HepG2 (cell line): ENCODE measurements around the gene IRS1. TPM values are rescaled to one million over a fixed set of nuclear protein-coding genes. Genes with fewer than 3 reads are reported as not detected.

ENCODE experiments used
- ATAC-seq: fragments of 200-7000 bp; cut with Tn5 transposase; 3 replicates; pipeline ENCODE4 v1.9.1; 2020; ENCODE audit warnings: mild to moderate bottlenecking, moderate library complexity
- BruUV-seq: library from RNA; stranded (reverse); fragments of 400-500 nt; replicated peaks from 2 replicates; lab custom pipeline; 2021; lab: Mats Ljungman, UMichigan
- CTCF ChIA-PET: fragments of 300-600 bp; formaldehyde crosslinking; extraction: SDS; loops from one replicate; lab custom pipeline; 2021; ENCODE audit warnings: low total read pairs, inconsistent platforms, low intra/inter-chr PET ratio; lab: Yijun Ruan, JAX
- POLR2A ChIA-PET: fragments of 350-600 bp; sonication (Branson Sonifier 250); formaldehyde crosslinking; loops from one replicate; lab custom pipeline; 2020; ENCODE audit warnings: antibody characterized with exemption, inconsistent platforms; lab: Yijun Ruan, JAX
- DNase-seq: peaks from one replicate; pipeline ENCODE4 v3.0.0-alpha.2; 2015; ENCODE audit warnings: low spot score
- FAIRE-seq: peaks from 3 replicates; lab custom pipeline; 2011; peaks lifted over from hg19 to GRCh38; lab: Jason Lieb, UNC
- H2AFZ ChIP-seq: one replicate; pipeline ENCODE4 v1.6.1; 2011; ENCODE audit warnings: low read length, inconsistent platforms
- H3K27ac ChIP-seq: fragments of 300-600 bp; 3 replicates; pipeline ENCODE4 v1.8.0; 2011; ENCODE audit warnings: mixed run types, mild to moderate bottlenecking, mixed read lengths, low read length, inconsistent platforms; ENCODE audit not compliant: insufficient read depth; ENCODE audit errors: extremely low read length
- H3K27me3 ChIP-seq, 2 experiments: fragments of 200-600 bp in 1 of 2; 2 replicates in 1 of 2; 3 replicates in 1 of 2; pipeline versions ENCODE4 v1.6.0 to v1.8.0; 2011; ENCODE audit warnings: low read length in 2 of 2, mild to moderate bottlenecking in 2 of 2, moderate library complexity in 2 of 2, inconsistent platforms in 1 of 2; ENCODE audit not compliant: insufficient read depth in 2 of 2, control insufficient read depth in 1 of 2
- H3K36me3 ChIP-seq, 2 experiments: fragments of 200-600 bp in 1 of 2; replicated peaks in 1 of 2; 2 replicates in 1 of 2; 3 replicates in 1 of 2; pipeline versions ENCODE4 v1.5.1 to v1.8.0; 2011; ENCODE audit warnings: low read length in 2 of 2, inconsistent platforms in 1 of 2; ENCODE audit not compliant: insufficient read depth in 2 of 2, control insufficient read depth in 1 of 2
- H3K4me1 ChIP-seq: 2 replicates; pipeline ENCODE4 v1.5.1; 2012; ENCODE audit warnings: low read length, inconsistent platforms; ENCODE audit not compliant: insufficient read depth
- H3K4me2 ChIP-seq: 2 replicates; pipeline ENCODE4 v1.6.0; 2011; ENCODE audit warnings: low read depth, low read length, inconsistent platforms
- H3K4me3 ChIP-seq, 3 experiments: fragments of 200-600 bp in 1 of 3; sonication (generic), shearing (Covaris generic) in 1 of 3; replicated peaks in 1 of 3; 2 replicates each; pipeline ENCODE4 v1.5.1; 2011 to 2016; ENCODE audit warnings: low read length in 3 of 3, inconsistent platforms in 2 of 3, low read depth in 2 of 3, mild to moderate bottlenecking in 2 of 3, control low read depth in 1 of 3, mixed read lengths in 1 of 3; ENCODE audit not compliant: insufficient read depth in 1 of 3
- H3K79me2 ChIP-seq: one replicate; pipeline ENCODE4 v1.6.1; 2011; ENCODE audit warnings: low read length, inconsistent platforms; ENCODE audit not compliant: insufficient read depth
- H3K9ac ChIP-seq: 2 replicates; pipeline ENCODE4 v1.6.0; 2011; ENCODE audit warnings: mild to moderate bottlenecking, low read depth, low read length, inconsistent platforms; ENCODE audit not compliant: insufficient read depth
- H3K9me3 ChIP-seq: 2 replicates; pipeline ENCODE4 v1.5.1; 2012; ENCODE audit warnings: mild to moderate bottlenecking, low read length
- H4K20me1 ChIP-seq: 2 replicates; pipeline ENCODE4 v1.6.0; 2011; ENCODE audit warnings: inconsistent platforms, mild to moderate bottlenecking, low read length, moderate library complexity; ENCODE audit not compliant: insufficient read depth
- AGO2 ChIP-seq: fragments of 200-400 bp; formaldehyde crosslinking; optimal IDR thresholded peaks from 2 replicates; pipeline ENCODE3; 2017; ENCODE audit warnings: mild to moderate bottlenecking, low read depth, low read length, moderate library complexity
- ARID3A ChIP-seq: IDR thresholded peaks from 2 replicates; pipeline ENCODE4 v1.6.1; 2012; ENCODE audit warnings: low read depth, low read length, improper control_type of control experiment
- LBX2 ChIP-seq: sonication (generic); formaldehyde crosslinking; IDR thresholded peaks from 2 replicates; pipeline ENCODE4 v1.5.0; 2020; ENCODE audit warnings: missing genetic modification reagents, mild to moderate bottlenecking, borderline replicate concordance
- TOPORS ChIP-seq: sonication (generic); formaldehyde crosslinking; IDR thresholded peaks from 2 replicates; pipeline ENCODE4 v1.8.0; 2023; ENCODE audit warnings: mild to moderate bottlenecking, missing genetic modification reagents
- ZNF34 ChIP-seq: sonication (generic); formaldehyde crosslinking; IDR thresholded peaks from 2 replicates; pipeline ENCODE4 v1.4.0; 2020; ENCODE audit warnings: mild to moderate bottlenecking, missing genetic modification reagents, borderline replicate concordance
- ZNF747 ChIP-seq: sonication (generic); formaldehyde crosslinking; IDR thresholded peaks from 2 replicates; pipeline ENCODE4 v1.8.1; 2023; ENCODE audit warnings: missing genetic modification reagents, mild to moderate bottlenecking, borderline replicate concordance
- ZNF883 ChIP-seq: sonication (generic); formaldehyde crosslinking; IDR thresholded peaks from 2 replicates; pipeline ENCODE4 v1.5.1; 2020; ENCODE audit warnings: mild to moderate bottlenecking, missing genetic modification reagents; ENCODE audit errors: not compliant biosample characterization
- WGBS: methylation state at CpG from one replicate; pipeline ENCODE4 v1.1.6; 2017; ENCODE audit warnings: low lambda C conversion rate; 5-methylcytosine and 5-hydroxymethylcytosine counted together
- in situ Hi-C: cut with HindIII; loops from 2 replicates; pipeline ENCODE4 v1.10.0; 2017; ENCODE audit warnings: low pct_unique_long_range_greater_than_20kb; ENCODE audit not compliant: extremely low pct_ligation_motif_present
- intact Hi-C: fragments of 100-400 bp; cut with micrococcal nuclease; formaldehyde crosslinking; loops from one replicate; pipeline ENCODE4 v1.10.0; 2022; ENCODE audit not compliant: unreplicated experiment
- polyA plus RNA-seq, 8 experiments: library from polyadenylated mRNA; depleted of rRNA in 3 of 8; stranded (reverse) in 7 of 8; unstranded in 1 of 8; fragments of >200 nt; fragmentation: Illumina TruSeq in 4 of 8; extraction: Trizol in 4 of 8; gene quantifications; 2 replicates each; pipeline versions ENCODE4 v1.2.1 to v1.2.3, GENCODE V29; 2011 to 2016; ENCODE audit warnings: low read depth in 4 of 8, missing spikeins in 1 of 8, mixed read lengths in 1 of 8; ENCODE audit not compliant: insufficient read depth in 1 of 8
- total RNA-seq, 5 experiments: library from RNA; depleted of rRNA; stranded (reverse); fragments of >200 nt; fragmentation: Illumina TruSeq; extraction: Trizol; gene quantifications; 2 replicates each; pipeline ENCODE4 v1.2.3, GENCODE V29; 2016; ENCODE audit warnings: low read depth in 1 of 5
- TF ChIP-seq, protein P1 (sequence below): sonication (generic); formaldehyde crosslinking; IDR thresholded peaks from 2 replicates; pipeline ENCODE4 v1.5.1; 2020; ENCODE audit warnings: mild to moderate bottlenecking, moderate library complexity, missing genetic modification reagents
- TF ChIP-seq, protein P2 (sequence below): sonication (generic); formaldehyde crosslinking; IDR thresholded peaks from 2 replicates; pipeline ENCODE4 v1.5.0; 2020; ENCODE audit warnings: mild to moderate bottlenecking, missing genetic modification reagents

Gene IRS1
- total and polyA plus RNA-seq, 2 of the 13 experiments (the other 11 are each of a cell fraction or from before 2014, with no cell fraction given), result 8.7 to 9.0 TPM

DNA sequence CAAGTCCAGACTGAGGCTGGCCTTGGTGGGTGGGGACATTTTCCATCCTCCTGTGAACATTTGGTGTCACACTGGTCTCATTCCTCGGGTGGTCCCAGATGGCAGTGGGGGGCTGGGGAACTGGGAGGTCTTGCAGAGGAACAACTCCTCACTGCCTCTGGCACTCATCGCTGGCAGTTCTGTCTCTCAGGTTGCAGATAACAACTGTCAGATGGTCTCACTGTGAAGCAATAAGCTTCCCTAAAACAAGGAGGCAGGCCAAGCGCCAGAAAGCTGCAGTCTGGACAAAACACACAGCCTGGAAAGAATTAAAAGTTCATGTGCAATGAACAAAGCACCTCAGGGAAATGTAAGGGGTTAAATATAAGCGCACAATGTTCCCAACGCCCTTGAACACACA, 78.1 kb downstream of the IRS1 start:
- Histone ChIP-seq H4K20me1 (no peaks in the 10 kb centered on the region), H3K9ac (no peak overlapping the region), H3K27me3 (no peaks in the 10 kb centered on the region), H3K79me2 (no peaks in the 10 kb centered on the region), H3K4me1 (peaks cover 3% of the 10 kb centered on the region; the same call in 1 of the 2 replicates)
- DNase-seq (no peak), ATAC-seq (no peak)
- in situ Hi-C loops, result no loop called here
- no peak for TF ChIP-seq AGO2
- TF ChIP-seq, all 625 proteins: peak for 0
- whole genome bisulfite sequencing, result 67% methylated on average over 5 of the region's 5 CpGs
- Histone ChIP-seq H3K27ac (no peak overlapping the region), H3K36me3 (no peaks in the 10 kb centered on the region), H3K4me3 (no peak overlapping the region), H2AFZ (no peak overlapping the region), H3K4me2 (no peak overlapping the region), H3K9me3 (no peaks in the 10 kb centered on the region)
- intact Hi-C loops, result no loop called here
- BruUV-seq, result no TSS peak
- ChIA-PET POLR2A (no interaction called here), CTCF (no interaction called here)
- FAIRE-seq, result no peak

- Histone ChIP-seq H3K4me3 (no peak overlapping the region), H3K79me2 (no peaks in the 10 kb centered on the region), H2AFZ (no peak overlapping the region), H3K4me2 (no peak overlapping the region), H3K27me3 (no peaks in the 10 kb centered on the region), H3K9me3 (no peaks in the 10 kb centered on the region), H4K20me1 (no peaks in the 10 kb centered on the region), H3K4me1 (no peaks in the 10 kb centered on the region; the same call in 1 of the 2 replicates), H3K9ac (no peak overlapping the region), H3K36me3 (no peaks in the 10 kb centered on the region), H3K27ac (no peak overlapping the region)
- no TSS peak for BruUV-seq
- FAIRE-seq (no peak), DNase-seq (no peak), ATAC-seq (no peak)
- ChIA-PET POLR2A (no interaction called here), CTCF (no interaction called here)
- TF ChIP-seq, protein P1, sequence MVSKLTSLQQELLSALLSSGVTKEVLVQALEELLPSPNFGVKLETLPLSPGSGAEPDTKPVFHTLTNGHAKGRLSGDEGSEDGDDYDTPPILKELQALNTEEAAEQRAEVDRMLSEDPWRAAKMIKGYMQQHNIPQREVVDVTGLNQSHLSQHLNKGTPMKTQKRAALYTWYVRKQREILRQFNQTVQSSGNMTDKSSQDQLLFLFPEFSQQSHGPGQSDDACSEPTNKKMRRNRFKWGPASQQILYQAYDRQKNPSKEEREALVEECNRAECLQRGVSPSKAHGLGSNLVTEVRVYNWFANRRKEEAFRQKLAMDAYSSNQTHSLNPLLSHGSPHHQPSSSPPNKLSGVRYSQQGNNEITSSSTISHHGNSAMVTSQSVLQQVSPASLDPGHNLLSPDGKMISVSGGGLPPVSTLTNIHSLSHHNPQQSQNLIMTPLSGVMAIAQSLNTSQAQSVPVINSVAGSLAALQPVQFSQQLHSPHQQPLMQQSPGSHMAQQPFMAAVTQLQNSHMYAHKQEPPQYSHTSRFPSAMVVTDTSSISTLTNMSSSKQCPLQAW (CRISPR knock-in tag), result no peak
- TF ChIP-seq ARID3A, result no peak
- TF ChIP-seq ZNF747 (CRISPR knock-in tag), result no peak
- no peak for TF ChIP-seq ZNF34 (CRISPR knock-in tag)
- TF ChIP-seq ZNF883 (CRISPR knock-in tag), result no peak
- TF ChIP-seq LBX2, result no peak
- TF ChIP-seq, protein P2, sequence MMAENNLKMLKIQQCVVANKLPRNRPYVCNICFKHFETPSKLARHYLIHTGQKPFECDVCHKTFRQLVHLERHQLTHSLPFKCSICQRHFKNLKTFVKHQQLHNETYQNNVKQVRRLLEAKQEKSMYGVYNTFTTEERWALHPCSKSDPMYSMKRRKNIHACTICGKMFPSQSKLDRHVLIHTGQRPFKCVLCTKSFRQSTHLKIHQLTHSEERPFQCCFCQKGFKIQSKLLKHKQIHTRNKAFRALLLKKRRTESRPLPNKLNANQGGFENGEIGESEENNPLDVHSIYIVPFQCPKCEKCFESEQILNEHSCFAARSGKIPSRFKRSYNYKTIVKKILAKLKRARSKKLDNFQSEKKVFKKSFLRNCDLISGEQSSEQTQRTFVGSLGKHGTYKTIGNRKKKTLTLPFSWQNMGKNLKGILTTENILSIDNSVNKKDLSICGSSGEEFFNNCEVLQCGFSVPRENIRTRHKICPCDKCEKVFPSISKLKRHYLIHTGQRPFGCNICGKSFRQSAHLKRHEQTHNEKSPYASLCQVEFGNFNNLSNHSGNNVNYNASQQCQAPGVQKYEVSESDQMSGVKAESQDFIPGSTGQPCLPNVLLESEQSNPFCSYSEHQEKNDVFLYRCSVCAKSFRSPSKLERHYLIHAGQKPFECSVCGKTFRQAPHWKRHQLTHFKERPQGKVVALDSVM (CRISPR knock-in tag), result no peak
- TF ChIP-seq TOPORS (CRISPR knock-in tag), result no peak
- in situ Hi-C loops (no loop called here), intact Hi-C loops (no loop called here)
- WGBS, result 77% methylated on average over 5 of the region's 5 CpGs
Observed at GRCh38 chr2:226720948-226721347, 78.7 kb downstream of the IRS1 start.
